ENCODE results near the gene KCNE3. TPM values are rescaled to one million over a fixed set of nuclear protein-coding genes. Genes with fewer than 3 reads are reported as not detected.

The KCNE3 gene
- total RNA-seq, 2 donors from 2014 or later: not detected

- Mint-ChIP-seq H3K4me1 (ENCODE audit: low read depth) (no peaks in the 10 kb centered on the region), H3K9me3 (no peaks in the 10 kb centered on the region), H3K27ac (no peak overlapping the region), H3K27me3 (ENCODE audit: low read depth) (no peaks in the 10 kb centered on the region), H3K36me3 (ENCODE audit: insufficient read depth in 2 of 2) (no peaks in the 10 kb centered on the region), H3K4me3 (no peak overlapping the region)
- DNase-seq (no peak), ATAC-seq (replicated peaks in 1 of 2) (no peak)
Observed at GRCh38 chr11:74480688-74481417, 13.5 kb upstream of the KCNE3 start.

- Mint-ChIP-seq H3K9me3 (no peaks in the 10 kb centered on the region), H3K4me3 (no peak overlapping the region), H3K27ac (no peak overlapping the region), H3K27me3 (ENCODE audit: low read depth) (no peaks in the 10 kb centered on the region), H3K36me3 (ENCODE audit: insufficient read depth in 2 of 2) (no peaks in the 10 kb centered on the region), H3K4me1 (ENCODE audit: low read depth) (no peaks in the 10 kb centered on the region)
- ATAC-seq (replicated peaks in 1 of 2) (no peak), DNase-seq (no peak)
Observed at GRCh38 chr11:74479732-74480123, 12.4 kb upstream of the KCNE3 start.

GRCh38 chr11:74478877-74479731 lies 11.8 kb upstream of the KCNE3 start:
- Mint-ChIP-seq H3K27ac (no peak overlapping the region), H3K36me3 (ENCODE audit: insufficient read depth in 2 of 2) (no peaks in the 10 kb centered on the region), H3K4me1 (ENCODE audit: low read depth) (no peaks in the 10 kb centered on the region), H3K9me3 (no peaks in the 10 kb centered on the region), H3K27me3 (ENCODE audit: low read depth) (no peaks in the 10 kb centered on the region), H3K4me3 (no peak overlapping the region)
- DNase-seq (no peak), ATAC-seq (replicated peaks in 1 of 2) (no peak)

- H3K4me1 Mint-ChIP-seq (ENCODE audit: low read depth): peaks cover 9% of the 10 kb centered on the region
- no peak overlapping the region for H3K27ac Mint-ChIP-seq
- ATAC-seq (replicated peaks in 1 of 2): no peak
- H3K27me3 Mint-ChIP-seq (ENCODE audit: low read depth): no peaks in the 10 kb centered on the region
- no peaks in the 10 kb centered on the region for H3K9me3 Mint-ChIP-seq
- no peak for DNase-seq
- no peaks in the 10 kb centered on the region for H3K36me3 Mint-ChIP-seq (ENCODE audit: insufficient read depth in 2 of 2)
- H3K4me3 Mint-ChIP-seq: no peak overlapping the region
Observed at GRCh38 chr11:74476536-74476935, 9.2 kb upstream of the KCNE3 start.

GRCh38 chr11:74474316-74474715 lies 7.0 kb upstream of the KCNE3 start:
- DNase-seq: no peak
- no peak overlapping the region for H3K27ac Mint-ChIP-seq
- H3K27me3 Mint-ChIP-seq (ENCODE audit: low read depth): no peaks in the 10 kb centered on the region
- ATAC-seq (replicated peaks in 1 of 2): no peak
- no peaks in the 10 kb centered on the region for H3K9me3 Mint-ChIP-seq
- peaks cover 9% of the 10 kb centered on the region for H3K4me1 Mint-ChIP-seq (ENCODE audit: low read depth)
- H3K4me3 Mint-ChIP-seq: no peak overlapping the region
- no peaks in the 10 kb centered on the region for H3K36me3 Mint-ChIP-seq (ENCODE audit: insufficient read depth in 2 of 2)

- Mint-ChIP-seq H3K4me1 (ENCODE audit: low read depth) (peaks cover 9% of the 10 kb centered on the region), H3K27me3 (ENCODE audit: low read depth) (peaks cover 5% of the 10 kb centered on the region), H3K27ac (no peak overlapping the region), H3K4me3 (no peak overlapping the region), H3K9me3 (no peaks in the 10 kb centered on the region), H3K36me3 (ENCODE audit: insufficient read depth in 2 of 2) (no peaks in the 10 kb centered on the region)
- DNase-seq (no peak), ATAC-seq (replicated peaks in 1 of 2) (no peak)
Observed at GRCh38 chr11:74473382-74474173, 6.2 kb upstream of the KCNE3 start.

GRCh38 chr11:74471668-74472429 lies 4.5 kb upstream of the KCNE3 start:
- no peaks in the 10 kb centered on the region for H3K9me3 Mint-ChIP-seq
- no peaks in the 10 kb centered on the region for H3K36me3 Mint-ChIP-seq (ENCODE audit: insufficient read depth in 2 of 2)

GRCh38 chr11:74471037-74471436 lies 3.7 kb upstream of the KCNE3 start:
- no peak for ATAC-seq (replicated peaks in 1 of 2)
- Mint-ChIP-seq H3K36me3 (ENCODE audit: insufficient read depth in 2 of 2) (no peaks in the 10 kb centered on the region), H3K4me1 (ENCODE audit: low read depth) (peaks cover 14% of the 10 kb centered on the region), H3K27me3 (ENCODE audit: low read depth) (peaks cover 24% of the 10 kb centered on the region), H3K9me3 (no peaks in the 10 kb centered on the region), H3K4me3 (no peak overlapping the region), H3K27ac (no peak overlapping the region)
- DNase-seq: no peak

More at GRCh38 chr11:74471668-74472429, 4.5 kb upstream of the KCNE3 start:
- Mint-ChIP-seq H3K27ac (no peak overlapping the region), H3K27me3 (ENCODE audit: low read depth) (peaks cover 16% of the 10 kb centered on the region), H3K4me3 (no peak overlapping the region), H3K4me1 (ENCODE audit: low read depth) (peaks cover 14% of the 10 kb centered on the region)
- DNase-seq (no peak), ATAC-seq (replicated peaks in 1 of 2) (peak in 1 of 2 donors; percentile 44)

- no peak for ATAC-seq (replicated peaks in 1 of 2)
Observed at GRCh38 chr11:74470526-74470925, 3.2 kb upstream of the KCNE3 start.

GRCh38 chr11:74468936-74469335 lies 1.6 kb upstream of the KCNE3 start:
- H3K27me3 Mint-ChIP-seq (ENCODE audit: low read depth): peaks cover 32% of the 10 kb centered on the region
- no peaks in the 10 kb centered on the region for H3K36me3 Mint-ChIP-seq (ENCODE audit: insufficient read depth in 2 of 2)
- ATAC-seq (replicated peaks in 1 of 2) (no peak), DNase-seq (no peak)
- H3K9me3 Mint-ChIP-seq: no peaks in the 10 kb centered on the region
- peaks cover 14% of the 10 kb centered on the region for H3K4me1 Mint-ChIP-seq (ENCODE audit: low read depth)
- H3K27ac Mint-ChIP-seq: no peak overlapping the region
- no peak overlapping the region for H3K4me3 Mint-ChIP-seq

More at GRCh38 chr11:74470526-74470925, 3.2 kb upstream of the KCNE3 start:
- no peak for DNase-seq
- H3K4me1 Mint-ChIP-seq (ENCODE audit: low read depth): peaks cover 14% of the 10 kb centered on the region
- peaks cover 29% of the 10 kb centered on the region for H3K27me3 Mint-ChIP-seq (ENCODE audit: low read depth)
- no peak overlapping the region for H3K4me3 Mint-ChIP-seq
- no peaks in the 10 kb centered on the region for H3K36me3 Mint-ChIP-seq (ENCODE audit: insufficient read depth in 2 of 2)
- no peak overlapping the region for H3K27ac Mint-ChIP-seq
- no peaks in the 10 kb centered on the region for H3K9me3 Mint-ChIP-seq

GRCh38 chr11:74468521-74468920 lies 1.2 kb upstream of the KCNE3 start:
- H3K27ac Mint-ChIP-seq: no peak overlapping the region

GRCh38 chr11:74468058-74468457 lies 709 bp upstream of the KCNE3 start:
- peaks cover 32% of the 10 kb centered on the region for H3K27me3 Mint-ChIP-seq (ENCODE audit: low read depth)
- no peak for DNase-seq

More at GRCh38 chr11:74468521-74468920, 1.2 kb upstream of the KCNE3 start:
- H3K36me3 Mint-ChIP-seq (ENCODE audit: insufficient read depth in 2 of 2): no peaks in the 10 kb centered on the region
- no peak overlapping the region for H3K4me3 Mint-ChIP-seq
- no peaks in the 10 kb centered on the region for H3K9me3 Mint-ChIP-seq
- peaks cover 32% of the 10 kb centered on the region for H3K27me3 Mint-ChIP-seq (ENCODE audit: low read depth)
- H3K4me1 Mint-ChIP-seq (ENCODE audit: low read depth): peaks cover 14% of the 10 kb centered on the region
- DNase-seq (no peak), ATAC-seq (replicated peaks in 1 of 2) (no peak)

More at GRCh38 chr11:74468058-74468457, 709 bp upstream of the KCNE3 start:
- Mint-ChIP-seq H3K27ac (no peak overlapping the region), H3K4me3 (peak overlapping the region; percentile 18 to 59), H3K9me3 (no peaks in the 10 kb centered on the region), H3K4me1 (ENCODE audit: low read depth) (peaks cover 14% of the 10 kb centered on the region), H3K36me3 (ENCODE audit: insufficient read depth in 2 of 2) (no peaks in the 10 kb centered on the region)
- ATAC-seq (replicated peaks in 1 of 2): peak in 1 of 2 donors; percentile 36
